ENCODE measurements around the gene IL22RA1. TPM values are rescaled to one million over a fixed set of nuclear protein-coding genes. Genes with fewer than 3 reads are reported as not detected.

Gene IL22RA1
- total RNA-seq, 1 donor from 2014 or later, result not detected

- H3K36me3 ChIP-seq, result no peaks in the 10 kb centered on the region
- no peaks in the 10 kb centered on the region for H3F3A ChIP-seq (ENCODE audit: low read depth)
- no peak overlapping the region for H3K9ac ChIP-seq
- TF ChIP-seq CTCF (IDR thresholded peaks at IDR 0.05), result no peak
- no peak for TF ChIP-seq EZH2 (IDR thresholded peaks at IDR 0.05)
- TF ChIP-seq EZH2phosphoT487 (IDR thresholded peaks at IDR 0.05), result no peak
- Mint-ChIP-seq H3K27me3 (ENCODE audit: insufficient read depth, low read depth) (peaks cover 8% of the 10 kb centered on the region), H3K27ac (no peak overlapping the region), H3K4me1 (peaks cover 7% of the 10 kb centered on the region), H3K9me3 (no peaks in the 10 kb centered on the region), H3K36me3 (no peaks in the 10 kb centered on the region), H3K4me3 (no peak overlapping the region)
- no peak overlapping the region for H3K27ac ChIP-seq
- DNase-seq (ENCODE audit: low spot score), result no peak
- no peaks in the 10 kb centered on the region for H3K4me1 ChIP-seq
- no peak overlapping the region for H2AFZ ChIP-seq (replicated peaks)
- no peaks in the 10 kb centered on the region for H4K20me1 ChIP-seq (ENCODE audit: low read depth)
- no peak overlapping the region for H3K4me3 ChIP-seq
- H3K79me2 ChIP-seq (ENCODE audit: low read depth), result no peaks in the 10 kb centered on the region
- H3K9me3 ChIP-seq (ENCODE audit: low read depth), result no peaks in the 10 kb centered on the region
- no peak overlapping the region for H3K4me2 ChIP-seq
- no peaks in the 10 kb centered on the region for H3K27me3 ChIP-seq
Measured at GRCh38 chr1:24165500-24165899, 22.6 kb upstream of the IL22RA1 start.

GRCh38 chr1:24164004-24164403 lies 21.1 kb upstream of the IL22RA1 start:
- Histone ChIP-seq H3K79me2 (ENCODE audit: low read depth) (no peaks in the 10 kb centered on the region), H3K27me3 (no peaks in the 10 kb centered on the region), H3F3A (ENCODE audit: low read depth) (no peaks in the 10 kb centered on the region), H4K20me1 (ENCODE audit: low read depth) (no peaks in the 10 kb centered on the region), H3K9ac (no peak overlapping the region), H3K9me3 (ENCODE audit: low read depth) (no peaks in the 10 kb centered on the region), H3K4me3 (no peak overlapping the region), H3K36me3 (no peaks in the 10 kb centered on the region), H3K27ac (no peak overlapping the region), H2AFZ (replicated peaks) (no peak overlapping the region), H3K4me1 (no peaks in the 10 kb centered on the region), H3K4me2 (no peak overlapping the region)
- Mint-ChIP-seq H3K27me3 (ENCODE audit: insufficient read depth, low read depth) (peaks cover 8% of the 10 kb centered on the region), H3K4me1 (peaks cover 7% of the 10 kb centered on the region), H3K36me3 (no peaks in the 10 kb centered on the region), H3K9me3 (no peaks in the 10 kb centered on the region), H3K4me3 (no peak overlapping the region), H3K27ac (no peak overlapping the region)
- TF ChIP-seq CTCF (IDR thresholded peaks at IDR 0.05), result no peak
- no peak for TF ChIP-seq EZH2phosphoT487 (IDR thresholded peaks at IDR 0.05)
- TF ChIP-seq EZH2 (IDR thresholded peaks at IDR 0.05), result no peak
- no peak for DNase-seq (ENCODE audit: low spot score)

GRCh38 chr1:24162201-24162600 lies 19.3 kb upstream of the IL22RA1 start:
- Histone ChIP-seq H3K27ac (no peak overlapping the region), H3K36me3 (no peaks in the 10 kb centered on the region), H3K9me3 (ENCODE audit: low read depth) (no peaks in the 10 kb centered on the region), H2AFZ (replicated peaks) (no peak overlapping the region), H3K4me3 (no peak overlapping the region), H3K4me2 (no peak overlapping the region), H3K79me2 (ENCODE audit: low read depth) (no peaks in the 10 kb centered on the region), H3K27me3 (no peaks in the 10 kb centered on the region), H3F3A (ENCODE audit: low read depth) (no peaks in the 10 kb centered on the region), H3K4me1 (no peaks in the 10 kb centered on the region), H3K9ac (no peak overlapping the region), H4K20me1 (ENCODE audit: low read depth) (no peaks in the 10 kb centered on the region)
- H3K27ac Mint-ChIP-seq, result no peak overlapping the region
- no peaks in the 10 kb centered on the region for H3K9me3 Mint-ChIP-seq
- TF ChIP-seq CTCF (IDR thresholded peaks at IDR 0.05) (no peak), EZH2phosphoT487 (IDR thresholded peaks at IDR 0.05) (no peak), EZH2 (IDR thresholded peaks at IDR 0.05) (no peak)
- H3K4me3 Mint-ChIP-seq, result no peak overlapping the region
- no peaks in the 10 kb centered on the region for H3K36me3 Mint-ChIP-seq
- peaks cover 8% of the 10 kb centered on the region for H3K27me3 Mint-ChIP-seq (ENCODE audit: insufficient read depth, low read depth)
- no peak for DNase-seq (ENCODE audit: low spot score)
- peaks cover 7% of the 10 kb centered on the region for H3K4me1 Mint-ChIP-seq
